ENCODE measurements around the gene CIAO1. TPM values are rescaled to one million over a fixed set of nuclear protein-coding genes. Genes with fewer than 3 reads are reported as not detected.
"Not testable (repeated sequence)": the region's sequence is repeated elsewhere in the genome, so short reads cannot be mapped to it uniquely, and the experiment has no call there.

The CIAO1 gene
- total RNA-seq, 2 experiments from 2014 or later = 64.4 to 67.4 TPM

DNA sequence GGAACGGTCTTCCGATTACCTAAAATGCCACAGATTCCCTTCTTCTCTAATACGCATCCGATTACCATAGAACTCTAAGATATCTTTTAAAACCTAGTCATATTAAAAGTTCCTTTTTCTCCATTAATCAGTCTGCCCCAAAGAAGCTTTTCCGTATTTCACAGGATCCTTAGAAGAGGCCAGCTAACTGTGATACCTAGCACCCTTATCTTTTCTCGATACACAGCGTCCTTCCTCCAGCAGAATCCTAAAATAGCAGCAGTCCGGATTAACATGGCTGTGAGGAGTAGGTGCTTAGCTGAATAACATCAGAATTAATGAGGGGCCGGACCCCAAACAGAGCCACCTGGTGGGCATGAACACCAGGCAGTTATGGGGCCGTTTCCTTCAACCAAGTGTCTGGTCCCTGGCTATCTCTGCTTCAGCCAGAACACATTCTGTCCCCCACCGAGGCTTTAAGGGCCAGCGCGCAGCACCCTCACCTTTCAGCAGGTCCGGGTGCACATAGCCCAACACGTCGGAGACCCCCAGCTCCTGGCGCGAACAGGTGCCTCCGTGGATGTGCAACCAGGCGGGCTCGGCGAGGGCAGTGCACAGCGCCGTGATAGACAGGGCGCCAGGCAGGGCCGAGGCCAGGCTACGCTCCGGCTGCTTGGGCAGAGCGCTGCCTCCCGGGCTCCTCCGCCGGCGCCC lies 1.2 kb upstream of the CIAO1 start:
- CTCF ChIA-PET = interaction anchor here (0.7 to 2.7 kb wide), 7 partner anchors 31 to 272 kb away, joined by 3 to 16 read pairs (median 5); partner anchors contain the start of genes ASTL and STARD7
- peak; percentile 47 for DNase-seq
- H3K4me3 Mint-ChIP-seq = peak overlapping the region; percentile 99
- H3K27ac Mint-ChIP-seq = peak overlapping the region; percentile 51
- peaks cover 59% of the 10 kb centered on the region for H3K4me1 Mint-ChIP-seq
- POLR2A ChIA-PET = interaction anchor here (0.7 to 4.2 kb wide), 12 partner anchors 11 to 241 kb away, joined by 3 to 31 read pairs (median 3); partner anchors contain the start of gene STARD7
- no peaks in the 10 kb centered on the region for H3K9me3 Mint-ChIP-seq
- peaks cover 55% of the 10 kb centered on the region for H3K36me3 Mint-ChIP-seq (ENCODE audit: low read depth)
- H3K27me3 Mint-ChIP-seq = no peaks in the 10 kb centered on the region

DNA sequence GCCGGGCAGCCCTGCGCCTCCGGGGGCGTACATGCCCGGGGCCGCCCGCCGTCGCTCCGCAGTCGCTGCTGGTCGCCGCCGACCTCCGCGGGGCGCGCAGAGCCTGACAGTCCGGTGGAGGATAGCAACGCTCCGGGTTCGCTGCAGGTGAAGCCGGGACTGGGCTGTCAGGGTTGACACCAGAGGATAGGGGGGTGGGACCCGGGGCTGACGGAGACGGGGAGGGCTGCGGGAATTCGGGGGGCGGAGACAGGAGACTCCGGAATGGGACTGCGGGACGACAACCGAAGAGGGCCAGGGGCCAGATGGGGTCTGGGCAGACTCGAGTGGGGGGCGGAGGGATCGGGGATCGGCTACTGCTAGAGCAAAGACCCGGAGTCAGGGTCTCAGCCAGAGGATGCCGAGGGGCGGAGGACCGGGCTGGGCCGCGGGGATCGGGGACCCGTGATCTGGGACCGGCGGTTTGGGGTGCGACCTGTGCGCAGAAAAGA lies 631 bp upstream of the CIAO1 start:
- POLR2A ChIA-PET = interaction anchor here (0.7 to 4.2 kb wide), 8 partner anchors 10 to 242 kb away, joined by 3 to 31 read pairs (median 3); partner anchors contain the start of genes NCAPH and STARD7
- peaks cover 58% of the 10 kb centered on the region for H3K36me3 Mint-ChIP-seq (ENCODE audit: low read depth)
- H3K9me3 Mint-ChIP-seq = no peaks in the 10 kb centered on the region
- peak overlapping the region; percentile 94 for H3K27ac Mint-ChIP-seq
- CTCF ChIA-PET = interaction anchor here (1.0 to 2.7 kb wide), 4 partner anchors 57 to 273 kb away, joined by 5 to 16 read pairs (median 6); partner anchors contain the start of genes ASTL and STARD7
- DNase-seq = peak; percentile 50
- H3K27me3 Mint-ChIP-seq = no peaks in the 10 kb centered on the region
- peaks cover 53% of the 10 kb centered on the region for H3K4me1 Mint-ChIP-seq
- H3K4me3 Mint-ChIP-seq = peak overlapping the region; percentile 99

DNA sequence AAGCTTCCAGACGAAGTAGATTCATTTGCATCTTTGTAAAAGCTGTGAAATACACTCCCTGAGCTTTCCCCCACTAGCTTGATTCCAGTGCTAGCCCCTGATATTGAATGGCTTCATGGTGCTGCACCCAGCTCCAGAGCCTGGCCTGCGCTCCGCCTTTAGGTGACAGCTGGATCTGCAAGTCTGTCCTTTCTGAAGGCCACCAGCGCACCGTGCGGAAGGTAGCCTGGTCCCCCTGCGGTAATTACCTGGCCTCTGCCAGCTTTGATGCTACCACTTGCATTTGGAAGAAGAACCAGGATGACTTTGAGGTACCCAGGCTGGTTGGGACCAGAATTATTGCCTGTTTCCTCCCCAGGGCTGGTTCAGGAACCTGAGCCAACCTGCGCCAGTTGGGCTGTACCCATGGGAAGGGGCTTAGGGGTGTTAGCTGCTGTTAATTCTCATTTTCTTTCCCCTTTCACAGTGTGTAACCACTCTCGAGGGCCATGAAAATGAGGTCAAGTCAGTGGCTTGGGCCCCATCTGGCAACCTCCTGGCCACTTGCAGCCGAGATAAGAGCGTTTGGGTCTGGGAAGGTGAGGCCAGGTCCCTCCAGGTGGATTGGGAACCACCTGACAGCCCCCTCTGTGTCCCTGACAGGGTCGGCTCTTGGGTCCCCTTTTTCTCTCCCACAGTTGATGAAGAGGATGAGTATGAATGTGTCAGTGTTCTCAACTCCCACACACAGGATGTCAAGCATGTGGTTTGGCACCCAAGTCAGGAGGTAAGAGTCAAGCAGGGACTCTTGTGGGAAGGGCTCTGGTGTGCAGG lies 1.3 kb downstream of the CIAO1 start:
- Mint-ChIP-seq H3K9me3 (no peaks in the 10 kb centered on the region), H3K4me3 (peak overlapping the region; percentile 99), H3K36me3 (ENCODE audit: low read depth) (peaks cover 58% of the 10 kb centered on the region), H3K27me3 (no peaks in the 10 kb centered on the region), H3K4me1 (peaks cover 39% of the 10 kb centered on the region), H3K27ac (peak overlapping the region; percentile 94)
- POLR2A ChIA-PET = interaction anchor here (0.8 to 4.2 kb wide), 9 partner anchors 9 to 151 kb away, joined by 3 to 31 read pairs (median 4); partner anchors contain the start of genes ADRA2B, NCAPH, SNRNP200 and STARD7
- CTCF ChIA-PET = interaction anchor here (0.6 to 2.1 kb wide), 35 partner anchors 9 to 693 kb away, joined by 3 to 15 read pairs (median 4); partner anchors contain the start of genes ASTL and STARD7
- peak; percentile 68 for DNase-seq

DNA sequence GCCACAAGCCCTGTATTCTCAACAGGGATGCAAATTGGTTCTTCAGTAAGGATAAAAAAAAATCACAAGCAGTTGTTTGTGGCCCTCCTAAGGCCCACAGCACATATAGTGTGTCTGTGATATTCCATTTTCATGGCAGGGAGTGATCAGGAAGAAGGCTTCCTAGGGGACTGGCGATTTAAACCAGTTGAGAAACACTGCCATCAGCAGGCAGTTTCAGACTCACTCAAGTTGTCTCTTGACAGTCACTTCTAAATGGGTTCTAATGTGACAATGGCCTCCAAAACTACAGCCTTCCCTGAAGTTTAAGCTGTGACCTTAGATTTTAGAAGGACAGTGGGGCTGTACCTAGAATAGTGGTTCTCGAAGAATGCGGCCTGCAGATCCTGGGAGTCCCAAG lies 6.0 kb downstream of the CIAO1 start:
- Mint-ChIP-seq H3K27ac (no peak overlapping the region), H3K4me1 (peaks cover 14% of the 10 kb centered on the region), H3K36me3 (ENCODE audit: low read depth) (peaks cover 77% of the 10 kb centered on the region), H3K27me3 (no peaks in the 10 kb centered on the region), H3K4me3 (no peak overlapping the region), H3K9me3 (no peaks in the 10 kb centered on the region)
- DNase-seq = no peak
- POLR2A ChIA-PET = no interaction called here
- CTCF ChIA-PET = no interaction called here

DNA sequence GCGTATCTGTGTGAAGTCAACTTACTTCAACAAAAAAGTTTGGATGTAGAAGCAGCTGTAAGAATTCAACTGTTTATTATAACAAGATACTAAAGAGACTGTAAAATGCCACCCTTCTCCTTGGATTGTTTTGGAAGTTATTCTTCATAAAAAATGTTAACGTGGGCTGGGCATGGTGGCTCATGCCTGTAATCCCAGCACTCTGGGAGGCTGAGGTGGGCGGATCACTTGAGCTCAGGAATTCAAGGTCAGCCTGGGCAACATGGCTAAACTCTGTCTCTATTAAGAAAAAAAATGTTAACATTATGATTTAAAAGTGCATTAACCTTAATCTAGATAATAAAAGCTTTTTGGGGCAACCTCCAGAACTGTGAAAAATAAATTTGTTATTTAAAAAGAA lies 7.7 kb downstream of the CIAO1 start:
- H3K9me3 Mint-ChIP-seq = no peaks in the 10 kb centered on the region
- CTCF ChIA-PET = interaction anchor here (0.6 to 1.5 kb wide), 4 partner anchors 10 to 281 kb away, joined by 3 to 6 read pairs (median 4); no protein-coding TSS in a partner anchor
- H3K4me3 Mint-ChIP-seq = no peak overlapping the region
- no peaks in the 10 kb centered on the region for H3K27me3 Mint-ChIP-seq
- POLR2A ChIA-PET = interaction anchor here (0.7 to 0.9 kb wide), 2 partner anchors 15 to 21 kb away, joined by 3 read pairs; no protein-coding TSS in a partner anchor
- peaks cover 2% of the 10 kb centered on the region for H3K4me1 Mint-ChIP-seq
- H3K27ac Mint-ChIP-seq = no peak overlapping the region
- no peak for DNase-seq
- peaks cover 81% of the 10 kb centered on the region for H3K36me3 Mint-ChIP-seq (ENCODE audit: low read depth)

DNA sequence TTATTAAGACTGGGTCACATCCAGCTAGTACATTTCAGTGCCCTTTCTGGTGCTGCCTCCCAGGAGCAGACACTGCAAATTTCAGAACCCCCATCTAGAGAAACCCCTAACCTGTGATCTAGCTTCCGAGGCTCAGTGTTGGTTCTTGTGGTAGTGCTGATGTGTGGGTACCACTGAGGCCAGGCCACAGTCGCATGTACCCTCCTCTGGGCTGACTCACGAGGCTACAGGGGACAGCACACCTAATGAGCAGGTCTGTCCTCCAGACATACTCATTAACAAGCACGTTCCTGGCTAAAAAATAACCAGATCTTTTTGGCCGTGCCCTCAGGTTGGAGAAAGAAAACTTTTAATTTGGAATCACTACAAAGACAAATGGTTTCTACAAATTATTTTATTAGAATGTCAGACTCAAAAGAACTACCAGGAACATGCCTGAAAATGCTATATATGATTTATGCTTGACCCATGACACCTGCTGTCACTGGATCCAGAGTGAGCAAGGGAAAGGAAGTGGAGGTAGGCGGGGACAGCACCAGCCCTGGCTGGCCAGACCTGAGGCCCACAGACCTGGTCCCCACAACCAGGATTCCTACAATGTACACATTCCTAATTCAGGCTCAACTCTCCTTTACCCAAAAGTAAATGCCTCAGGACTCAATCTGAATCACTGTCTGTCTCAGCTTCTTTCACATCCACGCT lies 8.5 kb downstream of the CIAO1 start:
- CTCF ChIA-PET = interaction anchor here (1.1 kb wide), 1 partner anchor 27 kb away, joined by 4 read pairs; no protein-coding TSS in a partner anchor

DNA sequence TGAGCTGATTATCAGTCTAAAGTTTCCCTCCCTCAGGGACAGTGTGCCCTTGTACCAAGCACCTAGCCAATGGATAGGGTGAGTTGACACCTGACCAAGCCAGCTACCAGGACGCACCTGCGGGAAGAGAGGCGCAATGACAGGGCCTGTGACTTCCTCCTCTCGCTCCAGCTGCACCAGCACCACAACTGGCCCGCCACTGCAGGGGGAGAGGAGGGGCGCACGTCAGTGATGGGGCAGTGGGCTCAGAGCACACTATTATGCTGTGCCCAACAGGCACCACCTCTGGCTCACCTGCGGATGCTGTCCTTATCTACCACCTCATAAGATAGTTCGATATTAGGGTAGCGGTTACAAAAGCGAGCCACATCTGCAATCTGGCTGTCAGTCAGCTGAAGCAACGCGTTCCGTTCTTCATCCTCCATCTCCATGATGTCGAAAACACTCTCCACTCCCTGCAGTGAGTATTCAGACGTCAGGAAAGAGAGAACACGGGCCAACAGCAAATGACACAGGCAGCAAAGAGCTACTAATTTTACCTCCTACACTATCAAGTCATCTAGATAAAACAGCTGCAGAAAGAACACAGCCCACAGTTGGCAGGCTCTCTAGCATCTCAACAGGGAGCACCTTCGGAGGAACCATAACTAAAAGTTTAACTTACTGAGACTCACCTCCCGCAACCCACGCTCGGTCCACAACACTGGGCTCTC lies 10.9 kb downstream of the CIAO1 start:
- ChIA-PET CTCF (no interaction called here), POLR2A (interaction anchor here (0.9 kb wide), 1 partner anchor 10 kb away, joined by 3 read pairs; no protein-coding TSS in a partner anchor)
- Mint-ChIP-seq H3K27ac (no peak overlapping the region), H3K36me3 (ENCODE audit: low read depth) (peaks cover 78% of the 10 kb centered on the region), H3K9me3 (no peaks in the 10 kb centered on the region), H3K4me1 (no peaks in the 10 kb centered on the region), H3K4me3 (no peak overlapping the region), H3K27me3 (no peaks in the 10 kb centered on the region)
- no peak for DNase-seq

More for the DNA sequence above, 8.5 kb downstream of the CIAO1 start:
- Mint-ChIP-seq H3K27me3 (no peaks in the 10 kb centered on the region), H3K27ac (peak overlapping the region; percentile 42), H3K4me1 (no peaks in the 10 kb centered on the region), H3K9me3 (no peaks in the 10 kb centered on the region), H3K4me3 (no peak overlapping the region), H3K36me3 (ENCODE audit: low read depth) (peaks cover 83% of the 10 kb centered on the region)
- POLR2A ChIA-PET = interaction anchor here (0.7 to 0.9 kb wide), 2 partner anchors 14 to 21 kb away, joined by 3 read pairs; no protein-coding TSS in a partner anchor
- DNase-seq = no peak

DNA sequence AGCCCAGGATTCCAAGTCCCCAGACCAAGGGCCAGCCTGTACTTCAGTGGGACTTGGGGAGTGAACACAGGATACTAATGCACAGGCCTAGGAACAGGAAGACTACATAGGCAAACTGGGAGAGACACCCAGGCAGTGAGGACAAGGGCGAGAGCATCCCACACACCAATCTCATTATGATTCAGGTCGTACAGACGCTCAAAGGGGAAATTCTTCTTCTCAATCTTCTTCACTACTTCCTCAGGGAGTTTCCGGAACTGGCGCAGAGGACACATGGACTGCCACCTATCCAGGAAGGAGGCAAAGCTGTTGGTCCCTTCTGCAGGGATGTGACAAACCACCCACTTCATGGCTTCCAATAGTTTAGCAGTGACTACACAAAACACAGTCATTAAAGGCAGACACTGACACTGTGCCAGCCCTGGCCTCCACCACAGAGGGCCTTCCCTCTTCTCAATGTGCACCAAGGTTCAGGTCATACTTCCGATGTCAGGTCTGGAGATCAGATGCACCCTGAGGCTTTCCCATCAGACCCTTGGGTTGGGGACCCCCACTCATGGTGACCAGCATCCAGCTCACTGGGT lies 21.3 kb downstream of the CIAO1 start:
- Mint-ChIP-seq H3K4me3 (no peak overlapping the region), H3K27ac (no peak overlapping the region), H3K27me3 (no peaks in the 10 kb centered on the region), H3K9me3 (no peaks in the 10 kb centered on the region), H3K4me1 (no peaks in the 10 kb centered on the region), H3K36me3 (ENCODE audit: low read depth) (peaks cover 91% of the 10 kb centered on the region)
- ChIA-PET POLR2A (interaction anchor here (1.3 to 1.4 kb wide), 3 partner anchors 19 to 79 kb away, joined by 3 read pairs; partner anchors contain the start of genes NCAPH and STARD7), CTCF (no interaction called here)
- no peak for DNase-seq

DNA sequence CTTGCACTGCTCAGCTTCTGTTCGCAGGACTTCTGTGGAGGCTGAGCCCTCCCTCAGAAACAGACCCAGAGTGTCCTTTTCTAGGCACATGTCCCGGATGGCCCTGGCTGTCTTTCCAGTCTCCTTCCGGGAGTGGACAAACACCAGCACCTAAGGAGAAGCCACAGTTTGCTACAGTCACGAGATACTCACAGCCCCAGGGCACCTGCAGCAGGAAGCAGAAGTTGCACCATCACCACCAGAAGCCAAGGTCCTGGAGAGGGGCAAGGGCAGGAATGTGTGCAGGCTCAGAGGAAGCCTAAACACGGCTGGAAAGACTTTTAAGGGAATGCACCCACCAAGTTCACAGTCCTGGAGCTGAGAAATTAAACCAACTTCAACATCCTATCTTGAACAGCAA lies 25.7 kb downstream of the CIAO1 start:
- no peaks in the 10 kb centered on the region for H3K4me1 Mint-ChIP-seq
- ChIA-PET POLR2A (interaction anchor here (2.7 kb wide), 1 partner anchor 10 kb away, joined by 7 read pairs; no protein-coding TSS in a partner anchor), CTCF (interaction anchor here (1.3 to 1.5 kb wide), 2 partner anchors 28 to 262 kb away, joined by 3 read pairs; no protein-coding TSS in a partner anchor)
- no peaks in the 10 kb centered on the region for H3K9me3 Mint-ChIP-seq
- H3K27me3 Mint-ChIP-seq = no peaks in the 10 kb centered on the region
- H3K4me3 Mint-ChIP-seq = no peak overlapping the region
- no peak for DNase-seq
- peaks cover 93% of the 10 kb centered on the region for H3K36me3 Mint-ChIP-seq (ENCODE audit: low read depth)
- H3K27ac Mint-ChIP-seq = no peak overlapping the region

DNA sequence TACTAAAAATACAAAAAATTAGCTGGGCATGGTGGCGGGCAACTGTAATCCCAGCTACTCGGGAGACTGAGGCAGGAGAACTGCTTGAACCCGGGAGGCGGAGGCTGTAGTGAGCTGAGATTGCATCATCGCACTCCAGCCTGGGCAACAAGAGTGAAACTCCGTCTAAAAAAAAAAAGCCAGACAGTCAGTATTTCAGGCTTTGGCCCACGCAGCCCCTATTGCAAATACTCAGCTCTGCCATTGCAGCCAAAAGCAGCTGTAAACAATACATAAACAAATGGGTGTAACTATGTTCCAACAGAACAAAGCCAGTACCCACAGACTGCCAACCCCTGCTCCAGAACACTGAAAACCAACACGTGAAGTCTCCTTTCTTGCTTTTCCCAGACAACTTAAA lies 28.2 kb downstream of the CIAO1 start:
- CTCF ChIA-PET, H3K4me3 Mint-ChIP-seq, H3K27ac Mint-ChIP-seq, H3K4me1 Mint-ChIP-seq, DNase-seq, H3K9me3 Mint-ChIP-seq, H3K27me3 Mint-ChIP-seq: not testable (repeated sequence)
- H3K36me3 Mint-ChIP-seq (ENCODE audit: low read depth) = peaks cover 93% of the 10 kb centered on the region
- POLR2A ChIA-PET = interaction anchor here (1.6 kb wide), 1 partner anchor 10 kb away, joined by 8 read pairs; no protein-coding TSS in a partner anchor

DNA sequence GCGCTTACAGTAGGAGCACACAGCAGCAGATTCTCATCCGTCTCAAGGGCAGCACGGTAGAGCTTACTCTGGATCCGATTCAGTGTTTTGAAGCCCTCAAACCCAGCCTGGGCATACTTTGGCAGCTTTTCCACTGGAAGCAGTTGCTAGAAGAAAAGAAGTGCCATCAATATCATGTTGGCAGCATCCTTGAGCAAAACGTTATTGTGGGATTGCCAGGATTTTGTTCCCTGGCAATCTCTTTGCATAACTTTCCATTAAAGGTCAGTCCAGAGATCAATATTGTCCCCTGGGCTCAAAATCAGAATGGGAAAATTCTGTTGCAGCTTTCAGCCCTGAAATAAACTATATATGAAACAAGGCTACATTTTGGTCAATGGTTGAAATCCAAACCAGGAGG lies 30.9 kb downstream of the CIAO1 start:
- Mint-ChIP-seq H3K36me3 (ENCODE audit: low read depth) (peaks cover 87% of the 10 kb centered on the region), H3K4me1 (peaks cover 12% of the 10 kb centered on the region), H3K27me3 (no peaks in the 10 kb centered on the region), H3K4me3 (no peak overlapping the region), H3K27ac (peak overlapping the region; percentile 24), H3K9me3 (no peaks in the 10 kb centered on the region)
- POLR2A ChIA-PET = no interaction called here
- DNase-seq = no peak
- CTCF ChIA-PET = no interaction called here

Measured in activated CD4-positive, alpha-beta memory T cell treated with anti-CD3 and anti-CD28 coated beads, Interleukin-2, amount 10 ng/mL, durations not matched to agents 7 days and 5 days (primary cell).